K562 (cell line): ENCODE data around the gene BCKDK. TPM values are rescaled to one million over a fixed set of nuclear protein-coding genes. Genes with fewer than 3 reads are reported as not detected.

Experiments used
- ARID1B ChIP-seq: fragments of 450-650 bp; IDR thresholded peaks from 2 replicates; pipeline ENCODE4 v1.6.1; 2016; ENCODE audit warnings: antibody characterized with exemption, mild to moderate bottlenecking, inconsistent platforms
- CBX8 ChIP-seq: fragments of 200-600 bp; sonication (generic); IDR thresholded peaks from 2 replicates; pipeline ENCODE4 v1.6.1; 2012; ENCODE audit warnings: borderline replicate concordance, mixed run types, low read depth, mild to moderate bottlenecking, moderate library complexity, mixed read lengths, low read length, control low read depth, inconsistent platforms; ENCODE audit not compliant: poor library complexity, severe bottlenecking; ENCODE audit errors: extremely low read depth
- CEBPB ChIP-seq: fragments of 450-650 bp; IDR thresholded peaks from 2 replicates; pipeline ENCODE4 v1.6.1; 2016; ENCODE audit warnings: missing genetic modification characterization, missing compliant biosample characterization
- E2F5 ChIP-seq: sonication (generic); formaldehyde crosslinking; IDR thresholded peaks from 2 replicates; pipeline ENCODE4 v1.8.0; 2022; ENCODE audit warnings: mild to moderate bottlenecking, missing genetic modification reagents
- ELF1 ChIP-seq: fragments of 200-800 bp; sonication (Bioruptor generic); IDR thresholded peaks from 2 replicates; pipeline ENCODE4 v1.6.1; 2016; ENCODE audit warnings: missing genetic modification characterization, missing compliant biosample characterization
- HNRNPH1 ChIP-seq: fragments of 200-400 bp; formaldehyde crosslinking; optimal IDR thresholded peaks from 2 replicates; pipeline ENCODE3; 2017; ENCODE audit warnings: low read depth, mild to moderate bottlenecking, low read length, moderate library complexity
- KHSRP ChIP-seq: fragments of 450-650 bp; IDR thresholded peaks from 2 replicates; pipeline ENCODE4 v1.6.1; 2017
- PREB ChIP-seq: sonication (generic); formaldehyde crosslinking; IDR thresholded peaks from 2 replicates; pipeline ENCODE4 v1.8.1; 2023; ENCODE audit warnings: mild to moderate bottlenecking, missing genetic modification reagents
- RB1 ChIP-seq: fragments of 450-650 bp; IDR thresholded peaks from 2 replicates; pipeline ENCODE4 v1.6.1; 2017; ENCODE audit warnings: low read depth, mild to moderate bottlenecking
- RBM34 ChIP-seq: fragments of 200-400 bp; formaldehyde crosslinking; IDR thresholded peaks from 2 replicates; pipeline ENCODE4 v1.6.1; 2018; ENCODE audit warnings: low read length, borderline replicate concordance; ENCODE audit not compliant: insufficient read depth
- STAT5B ChIP-seq: fragments of 250-450 bp; sonication (Bioruptor Pico); IDR thresholded peaks from 2 replicates; pipeline ENCODE4 v1.8.0; 2021; ENCODE audit warnings: mild to moderate bottlenecking, inconsistent platforms
- TEAD2 ChIP-seq: fragments of 450-650 bp; IDR thresholded peaks from 2 replicates; pipeline ENCODE4 v1.6.1; 2016; ENCODE audit warnings: missing genetic modification characterization, control low read depth, missing compliant biosample characterization
- ZBTB26 ChIP-seq: fragments of 450-650 bp; formaldehyde crosslinking; IDR thresholded peaks from 2 replicates; pipeline ENCODE4 v1.4.0; 2022; ENCODE audit warnings: missing genetic modification characterization
- ZNF133 ChIP-seq: fragments of 250-450 bp; sonication (Bioruptor Pico); IDR thresholded peaks from 2 replicates; pipeline ENCODE4 v1.4.0; 2020; ENCODE audit warnings: mild to moderate bottlenecking
- ZNF232 ChIP-seq: sonication (generic); formaldehyde crosslinking; IDR thresholded peaks from 2 replicates; pipeline ENCODE4 v1.8.0; 2022; ENCODE audit warnings: mild to moderate bottlenecking, missing genetic modification reagents
- ZNF699 ChIP-seq: fragments of 250-450 bp; sonication (Bioruptor Pico); IDR thresholded peaks from 2 replicates; pipeline ENCODE4 v1.8.0; 2021; ENCODE audit warnings: mild to moderate bottlenecking, moderate library complexity; ENCODE audit not compliant: insufficient replicate concordance
- ZSCAN32 ChIP-seq: fragments of 450-650 bp; formaldehyde crosslinking; IDR thresholded peaks from 2 replicates; pipeline ENCODE4 v1.4.0; 2020; ENCODE audit warnings: mild to moderate bottlenecking, moderate library complexity
- polyA plus RNA-seq, 8 experiments: library from polyadenylated mRNA; depleted of rRNA in 4 of 8; stranded (reverse) in 5 of 8; unstranded in 3 of 8; fragments of >200 nt; fragmentation: Nextera tagmentation in 2 of 8; fragmentation: Illumina TruSeq in 1 of 8; extraction: Ambion mirVana in 2 of 8; extraction: Trizol in 1 of 8; gene quantifications; 2 replicates each; pipeline versions ENCODE4 v1.2.1 to v1.2.3, GENCODE V29; 2011 to 2014; ENCODE audit warnings: inconsistent platforms in 1 of 8, missing spikeins in 1 of 8
- total RNA-seq, 7 experiments: library from RNA; depleted of rRNA in 6 of 7; stranded (reverse); fragments of >200 nt in 6 of 7; fragmentation: Illumina TruSeq in 2 of 7; extraction: Trizol in 2 of 7; gene quantifications; 2 replicates each; pipeline versions ENCODE4 v1.2.1 to v1.2.3, GENCODE V29; 2011 to 2021; ENCODE audit warnings: low replicate concordance in 1 of 7
- TF ChIP-seq, protein P1 (sequence below): fragments of 250-450 bp; sonication (Bioruptor Pico); IDR thresholded peaks from 2 replicates; pipeline ENCODE4 v1.4.0; 2020

Gene BCKDK
- total and polyA plus RNA-seq, 9 of the 15 experiments (the other 6 are each of a cell fraction or from before 2014, with no cell fraction given): 0.58 to 34.8 (median 13.1) TPM

DNA sequence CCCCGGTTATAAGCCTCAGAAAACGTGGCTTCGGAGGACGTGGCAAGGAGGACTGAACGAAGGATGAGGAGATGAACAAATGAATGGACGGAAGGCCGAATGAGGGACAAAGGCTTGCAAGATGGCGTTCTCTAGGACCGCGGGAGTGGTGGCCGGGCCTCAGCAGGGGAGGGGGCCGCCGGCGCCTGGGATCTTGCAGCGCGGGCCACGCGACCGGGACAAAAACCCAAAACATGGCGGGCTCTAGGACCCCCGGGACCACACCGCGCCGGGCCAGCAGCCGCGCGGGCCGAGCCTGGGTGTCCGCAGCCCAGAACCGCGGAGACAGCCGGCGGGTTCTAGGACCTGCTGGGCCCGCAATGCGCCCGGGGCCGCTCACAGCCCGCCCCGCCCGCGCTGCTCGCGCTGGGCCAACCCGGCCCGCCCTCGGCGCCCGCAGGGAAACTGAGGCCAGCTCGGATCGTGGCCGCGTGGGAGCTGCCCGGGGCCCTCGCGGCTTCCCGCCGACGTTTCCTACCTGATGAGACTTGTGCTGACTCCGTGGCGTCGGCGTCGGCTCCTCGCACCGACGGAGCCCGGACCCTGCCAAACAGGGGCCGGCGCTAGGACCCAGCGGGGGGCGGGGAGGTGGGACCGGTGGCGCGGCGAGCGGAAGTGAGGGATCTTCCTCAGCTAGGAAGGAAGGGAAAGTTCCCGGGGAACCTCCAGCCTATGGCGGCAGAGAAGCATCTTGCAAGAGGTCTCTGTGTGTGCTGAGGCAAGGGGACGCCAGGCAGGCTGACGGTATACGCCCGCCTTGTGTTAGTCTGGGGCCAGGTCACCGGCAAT, 34.8 kb upstream of the BCKDK start (continued):
- TF ChIP-seq ZBTB26 (no peak), ZNF699 (CRISPR knock-in tag) (no peak), PREB (CRISPR knock-in tag) (no peak), KHSRP (no peak), ELF1 (no peak; the same call in 1 of the 2 replicates), E2F5 (no peak), ARID1B (no peak), RBM34 (no peak), STAT5B (CRISPR knock-in tag) (no peak), TEAD2 (no peak), HNRNPH1 (no peak), CBX8 (no peak), ZNF133 (no peak), ZNF232 (CRISPR knock-in tag) (peak; percentile 50; the same call in 1 of the 2 replicates), CEBPB (tag) (no peak), RB1 (peak; percentile 82), ZSCAN32 (CRISPR knock-in tag) (no peak)
- TF ChIP-seq, protein P1, sequence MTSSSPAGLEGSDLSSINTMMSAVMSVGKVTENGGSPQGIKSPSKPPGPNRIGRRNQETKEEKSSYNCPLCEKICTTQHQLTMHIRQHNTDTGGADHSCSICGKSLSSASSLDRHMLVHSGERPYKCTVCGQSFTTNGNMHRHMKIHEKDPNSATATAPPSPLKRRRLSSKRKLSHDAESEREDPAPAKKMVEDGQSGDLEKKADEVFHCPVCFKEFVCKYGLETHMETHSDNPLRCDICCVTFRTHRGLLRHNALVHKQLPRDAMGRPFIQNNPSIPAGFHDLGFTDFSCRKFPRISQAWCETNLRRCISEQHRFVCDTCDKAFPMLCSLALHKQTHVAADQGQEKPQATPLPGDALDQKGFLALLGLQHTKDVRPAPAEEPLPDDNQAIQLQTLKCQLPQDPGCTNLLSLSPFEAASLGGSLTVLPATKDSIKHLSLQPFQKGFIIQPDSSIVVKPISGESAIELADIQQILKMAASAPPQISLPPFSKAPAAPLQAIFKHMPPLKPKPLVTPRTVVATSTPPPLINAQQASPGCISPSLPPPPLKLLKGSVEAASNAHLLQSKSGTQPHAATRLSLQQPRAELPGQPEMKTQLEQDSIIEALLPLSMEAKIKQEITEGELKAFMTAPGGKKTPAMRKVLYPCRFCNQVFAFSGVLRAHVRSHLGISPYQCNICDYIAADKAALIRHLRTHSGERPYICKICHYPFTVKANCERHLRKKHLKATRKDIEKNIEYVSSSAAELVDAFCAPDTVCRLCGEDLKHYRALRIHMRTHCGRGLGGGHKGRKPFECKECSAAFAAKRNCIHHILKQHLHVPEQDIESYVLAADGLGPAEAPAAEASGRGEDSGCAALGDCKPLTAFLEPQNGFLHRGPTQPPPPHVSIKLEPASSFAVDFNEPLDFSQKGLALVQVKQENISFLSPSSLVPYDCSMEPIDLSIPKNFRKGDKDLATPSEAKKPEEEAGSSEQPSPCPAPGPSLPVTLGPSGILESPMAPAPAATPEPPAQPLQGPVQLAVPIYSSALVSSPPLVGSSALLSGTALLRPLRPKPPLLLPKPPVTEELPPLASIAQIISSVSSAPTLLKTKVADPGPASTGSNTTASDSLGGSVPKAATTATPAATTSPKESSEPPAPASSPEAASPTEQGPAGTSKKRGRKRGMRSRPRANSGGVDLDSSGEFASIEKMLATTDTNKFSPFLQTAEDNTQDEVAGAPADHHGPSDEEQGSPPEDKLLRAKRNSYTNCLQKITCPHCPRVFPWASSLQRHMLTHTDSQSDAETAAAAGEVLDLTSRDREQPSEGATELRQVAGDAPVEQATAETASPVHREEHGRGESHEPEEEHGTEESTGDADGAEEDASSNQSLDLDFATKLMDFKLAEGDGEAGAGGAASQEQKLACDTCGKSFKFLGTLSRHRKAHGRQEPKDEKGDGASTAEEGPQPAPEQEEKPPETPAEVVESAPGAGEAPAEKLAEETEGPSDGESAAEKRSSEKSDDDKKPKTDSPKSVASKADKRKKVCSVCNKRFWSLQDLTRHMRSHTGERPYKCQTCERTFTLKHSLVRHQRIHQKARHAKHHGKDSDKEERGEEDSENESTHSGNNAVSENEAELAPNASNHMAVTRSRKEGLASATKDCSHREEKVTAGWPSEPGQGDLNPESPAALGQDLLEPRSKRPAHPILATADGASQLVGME: peak; percentile 65; the same call in 1 of the 2 replicates
